Tibial nerve (tissue), 4 donors: ENCODE measurements around the gene ING1.

ENCODE experiments used
- CTCF ChIP-seq, 5 experiments: fragments of 200-600 bp in 3 of 5; fragments of 450-650 bp in 2 of 5; sonication (generic) in 3 of 5; IDR thresholded peaks; one replicate each; pipeline ENCODE4 v1.5.1; 2016 to 2019; ENCODE audit warnings: antibody characterized with exemption in 5 of 5, mild to moderate bottlenecking in 3 of 5, moderate library complexity in 2 of 5
- EP300 ChIP-seq, 2 donors: sonication (generic); formaldehyde crosslinking; IDR thresholded peaks; one replicate each; pipeline ENCODE4 v1.6.1; 2017; ENCODE audit warnings: antibody characterized with exemption in 2 of 2, mild to moderate bottlenecking in 1 of 2
- POLR2A ChIP-seq, 2 donors: fragments of 450-650 bp; IDR thresholded peaks; one replicate each; pipeline ENCODE4 v1.6.1; 2017; ENCODE audit warnings: antibody characterized with exemption in 2 of 2, mild to moderate bottlenecking in 2 of 2, moderate library complexity in 2 of 2

- TF ChIP-seq CTCF (IDR thresholded peaks at IDR 0.05) (no peak), EP300 (IDR thresholded peaks at IDR 0.05) (no peak), POLR2A (IDR thresholded peaks at IDR 0.05) (no peak)
These were observed 30.2 kb downstream of the ING1 start for GRCh38 chr13:110743687-110744086.
